GM18508 (cell line): ENCODE measurements around the gene STRADB.
"Not testable (repeated sequence)": the region's sequence is repeated elsewhere in the genome, so short reads cannot be mapped to it uniquely, and the experiment has no call there.

Experiments
- ATAC-seq: cut with Tn5 transposase; IDR thresholded peaks from one replicate; pipeline ENCODE4 v1.9.1; 2021; ENCODE audit warnings: moderate number of reproducible peaks; ENCODE audit not compliant: insufficient read depth, unreplicated experiment

STRADB gene

DNA sequence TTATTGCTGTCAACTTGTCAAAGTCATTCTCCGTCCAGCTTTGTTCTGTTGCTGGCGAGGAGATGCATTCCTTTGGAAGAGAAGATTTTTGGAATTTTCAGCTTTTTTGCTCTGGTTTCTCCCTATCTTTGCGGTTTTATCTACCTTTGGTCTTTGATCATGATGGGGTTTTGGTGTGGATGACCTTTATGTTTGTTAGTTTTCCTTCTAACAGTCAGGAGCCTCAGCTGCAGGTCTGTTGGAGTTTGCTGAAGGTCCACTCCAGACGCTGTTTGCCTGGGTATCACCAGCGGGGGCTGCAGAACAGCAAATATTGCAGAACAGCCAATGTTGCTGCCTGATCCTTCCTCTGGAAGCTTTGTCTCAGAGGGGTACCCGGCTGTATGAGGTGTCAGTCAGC lies 21.7 kb upstream of the STRADB start:
- ATAC-seq, result not testable (repeated sequence)

DNA sequence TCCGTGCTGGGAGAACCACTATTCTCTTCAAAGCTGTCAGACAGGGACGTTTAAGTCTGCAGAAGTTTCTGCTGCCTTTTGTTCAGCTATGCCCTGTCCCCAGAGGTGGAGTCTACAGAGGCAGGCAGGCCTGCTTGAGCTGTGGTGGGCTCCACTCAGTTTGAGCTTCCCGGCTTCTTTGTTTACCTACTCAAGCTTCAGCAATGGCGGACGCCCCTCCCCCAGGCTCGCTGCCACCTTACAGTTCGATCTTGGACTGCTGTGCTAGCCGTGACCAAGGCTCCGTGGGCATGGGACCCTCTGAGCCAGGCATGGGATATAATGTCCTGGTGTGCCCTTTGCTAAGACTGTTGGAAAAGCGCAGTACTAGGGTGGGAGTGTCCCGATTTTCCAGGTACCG lies 21.2 kb upstream of the STRADB start:
- not testable (repeated sequence) for ATAC-seq

DNA sequence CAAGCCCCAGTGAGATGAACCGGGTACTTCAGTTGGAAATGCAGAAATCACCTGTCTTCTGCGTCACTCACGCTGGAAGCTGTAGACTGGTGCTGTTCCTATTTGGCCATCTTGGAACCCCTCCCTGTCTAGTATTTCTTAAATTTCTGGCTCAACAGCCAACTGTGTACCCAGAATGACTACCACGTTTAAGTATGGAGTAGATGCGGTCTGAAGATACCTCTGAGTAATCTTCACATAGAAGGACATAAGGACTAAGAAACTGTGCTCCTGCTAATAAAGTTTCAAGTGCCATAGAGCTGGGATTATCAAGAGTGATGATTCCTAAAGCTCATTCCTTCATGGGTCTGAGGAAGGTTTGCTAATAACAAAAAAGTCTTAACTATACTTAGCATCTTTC lies 20.7 kb upstream of the STRADB start:
- ATAC-seq, result no peak

DNA sequence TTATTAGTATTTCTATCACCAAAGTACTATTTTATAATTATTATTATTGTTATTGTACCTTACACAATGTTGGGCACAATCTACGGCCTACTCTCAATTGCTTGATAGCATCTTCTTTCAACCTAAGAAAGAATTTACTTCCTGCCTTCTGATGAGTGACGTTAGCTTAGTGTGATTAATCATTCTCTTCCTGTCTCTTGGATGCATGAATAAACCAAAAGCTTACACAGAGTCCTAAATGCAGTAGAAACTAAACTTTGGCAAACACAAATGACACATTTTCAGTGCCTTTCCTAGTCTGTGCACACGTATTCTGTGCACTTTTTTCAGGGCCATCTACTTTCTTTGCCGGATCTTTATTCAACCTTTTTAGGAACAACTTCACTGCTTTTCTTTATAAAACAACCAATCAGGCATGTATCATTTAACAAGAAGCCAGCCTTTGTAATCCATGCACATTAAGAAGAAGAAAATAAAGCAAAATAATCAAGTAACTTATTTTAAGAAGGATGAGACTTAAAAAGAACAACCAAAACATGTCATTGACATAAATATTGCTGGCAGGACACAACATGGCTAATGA lies 19.4 kb upstream of the STRADB start:
- ATAC-seq, result no peak

DNA sequence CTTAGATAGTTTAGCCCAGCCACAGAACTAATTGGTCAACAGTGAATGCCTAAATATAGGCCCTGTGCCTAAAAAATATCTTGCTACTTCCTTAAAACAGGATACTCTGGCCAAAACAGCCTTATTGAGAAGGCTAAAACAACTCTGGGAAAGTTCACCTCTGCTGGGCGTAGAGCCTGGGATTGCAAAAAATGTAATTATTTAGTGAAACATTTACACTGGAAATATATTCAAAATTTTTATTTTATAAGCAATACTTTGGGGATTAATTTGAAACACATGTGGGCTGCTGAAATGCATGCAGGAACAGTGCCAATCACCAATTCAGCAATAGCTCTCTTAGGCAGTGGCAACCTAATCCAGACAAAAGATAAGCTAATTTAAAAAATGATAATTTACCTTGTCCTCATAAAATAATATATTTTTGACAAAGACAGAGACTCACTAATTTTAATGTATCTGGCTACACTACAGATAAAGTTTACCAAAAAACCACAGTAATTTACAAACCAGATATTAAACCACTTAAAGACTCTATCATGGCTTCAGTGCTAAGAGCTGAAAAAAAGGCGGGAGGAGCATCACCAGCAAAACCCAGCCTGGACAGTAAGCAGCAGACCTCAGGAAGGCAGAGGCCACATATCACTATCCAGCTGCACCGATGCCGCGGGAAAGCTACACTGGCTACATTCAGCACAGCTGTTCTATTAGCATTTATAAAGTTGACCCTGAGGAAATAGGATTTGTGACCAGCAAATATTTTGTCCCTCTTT lies 18.7 kb upstream of the STRADB start:
- no peak for ATAC-seq

DNA sequence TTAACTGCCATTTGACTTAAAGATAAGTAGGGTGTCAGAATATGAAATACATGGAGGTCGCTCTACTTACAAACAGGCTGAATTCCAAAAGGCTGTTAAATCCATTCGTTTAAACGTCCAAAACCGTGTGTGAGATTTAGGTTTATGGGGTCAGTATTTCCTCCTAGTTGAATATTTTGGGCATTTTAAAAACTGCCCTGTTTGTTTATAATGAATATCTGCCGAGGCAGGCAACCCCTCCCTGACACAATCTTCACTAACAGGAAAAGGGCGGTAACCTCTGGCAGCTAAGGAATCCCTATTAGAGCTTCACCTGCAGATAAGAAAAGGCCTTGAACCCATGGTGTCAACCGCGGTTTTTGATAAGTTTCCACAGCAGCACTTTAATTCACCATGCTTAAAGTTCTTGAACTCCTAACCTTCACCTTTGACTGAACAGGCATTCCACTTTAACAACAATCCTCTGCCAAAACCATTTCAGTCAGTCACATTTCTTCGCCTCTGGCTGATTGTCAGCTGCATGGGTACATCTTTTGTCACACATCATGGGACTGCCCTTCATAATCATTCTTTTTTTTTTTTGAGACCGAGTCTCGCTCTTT lies 18.0 kb upstream of the STRADB start:
- ATAC-seq, result no peak

DNA sequence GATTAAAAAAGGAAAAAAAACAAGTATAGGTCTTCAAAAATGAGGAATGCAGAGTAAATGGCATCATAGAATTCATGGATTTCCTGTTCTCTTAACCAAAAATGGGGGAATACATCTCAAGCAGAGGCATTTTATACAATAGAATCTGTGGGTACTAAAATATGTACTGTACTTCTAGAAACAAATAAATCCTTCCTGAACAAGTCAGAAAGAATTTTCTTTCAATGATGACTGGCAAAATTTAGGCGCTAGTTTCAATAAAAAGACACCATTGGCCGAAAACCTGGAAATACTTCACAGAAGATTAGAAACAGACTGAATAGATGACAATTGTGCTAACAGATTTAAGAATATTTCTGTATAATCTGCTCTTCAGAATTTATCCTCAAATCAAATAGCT lies 15.4 kb upstream of the STRADB start:
- no peak for ATAC-seq

DNA sequence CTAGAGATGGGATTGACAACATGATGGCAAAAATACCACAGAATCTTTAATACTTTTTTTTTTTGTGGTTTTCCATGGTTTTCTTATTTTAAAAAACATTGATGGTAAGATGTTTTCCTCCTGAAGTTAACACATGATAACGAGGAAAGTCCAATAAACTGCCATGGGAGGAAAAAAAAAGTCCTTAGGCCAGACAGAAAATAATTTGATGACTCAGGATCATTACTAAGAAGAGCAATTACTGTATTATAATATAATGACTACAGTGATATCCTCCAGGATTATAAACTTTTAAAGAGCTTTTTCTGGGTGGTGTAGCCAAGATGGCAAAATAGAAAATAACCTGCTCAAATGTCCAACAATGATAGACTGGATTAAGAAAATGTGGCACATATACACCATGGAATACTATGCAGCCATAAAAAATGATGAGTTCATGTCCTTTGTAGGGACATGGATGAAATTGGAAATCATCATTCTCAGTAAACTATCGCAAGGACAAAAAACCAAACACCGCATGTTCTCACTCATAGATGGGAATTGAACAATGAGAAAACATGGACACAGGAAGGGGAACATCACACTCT lies 12.1 kb upstream of the STRADB start:
- not testable (repeated sequence) for ATAC-seq

DNA sequence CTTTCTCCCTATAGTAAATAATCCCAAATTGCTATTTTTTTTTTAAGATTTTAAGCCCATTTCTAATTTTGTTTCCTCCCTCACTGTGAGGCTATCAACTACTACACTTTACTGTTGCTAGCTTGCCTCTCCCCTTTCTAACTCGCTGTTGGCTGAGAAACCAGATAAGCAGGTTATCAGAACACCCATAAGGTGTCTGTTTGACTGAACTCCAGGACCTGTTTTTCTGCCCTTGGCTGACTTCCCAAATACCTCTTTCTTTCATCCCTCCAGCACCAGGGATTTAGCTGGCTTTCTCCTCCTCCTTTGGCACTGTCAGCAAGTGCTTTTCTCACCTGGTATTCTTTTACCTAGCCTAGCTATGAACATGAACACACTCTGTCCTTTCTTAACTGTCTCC lies 11.4 kb upstream of the STRADB start:
- no peak for ATAC-seq

DNA sequence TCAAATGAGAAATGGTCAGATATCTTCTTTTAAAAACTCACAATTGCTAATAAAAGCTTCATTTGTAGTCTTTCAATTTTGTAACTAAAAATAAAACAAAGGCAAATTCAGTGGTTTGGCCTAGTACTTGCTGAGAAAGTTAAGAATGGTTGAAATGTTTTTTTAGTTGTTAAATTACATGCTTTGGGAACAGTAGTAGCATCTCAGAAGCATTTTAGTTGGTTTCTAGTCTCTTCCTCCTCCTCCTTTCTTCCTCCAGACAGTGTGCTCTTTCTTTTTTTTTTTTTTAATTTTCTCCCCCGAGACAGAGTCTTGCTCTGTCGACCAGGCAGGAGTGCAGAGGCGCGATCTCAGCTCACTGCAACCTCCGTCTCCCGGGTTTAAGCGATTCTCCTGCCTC lies 10.1 kb upstream of the STRADB start:
- ATAC-seq, result no peak

DNA sequence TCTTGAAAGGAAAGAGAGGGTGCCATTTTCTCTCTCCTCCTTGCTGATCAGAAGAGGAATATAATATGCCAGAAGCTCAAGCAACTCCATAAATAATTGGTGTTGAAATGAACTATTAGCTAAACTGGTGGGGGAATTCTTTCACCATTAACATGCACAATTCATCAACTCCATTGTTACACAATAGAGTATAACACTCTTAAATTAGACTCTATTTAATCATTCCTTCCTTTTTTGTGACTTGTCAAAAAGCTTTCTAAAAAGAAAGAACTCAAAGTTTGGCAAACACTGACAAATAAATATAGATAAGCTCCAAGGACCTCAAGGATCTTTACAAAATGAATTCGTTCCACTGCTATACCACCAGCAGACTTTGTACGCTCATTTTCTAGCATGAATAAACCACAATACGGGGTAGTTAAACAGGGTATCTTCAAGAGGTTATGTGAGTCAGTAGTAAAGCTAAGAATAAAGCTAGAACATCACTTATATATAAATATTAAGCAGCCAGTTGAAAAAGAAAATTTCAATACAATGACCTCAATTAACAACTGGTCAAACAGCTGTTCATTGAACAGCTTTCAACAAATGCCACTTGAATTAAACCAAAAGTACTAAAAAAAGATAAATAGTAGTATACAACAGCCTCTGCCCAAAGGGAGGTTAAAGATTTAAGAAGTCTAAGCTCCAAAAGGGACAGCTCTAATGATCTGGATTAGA lies 6.6 kb upstream of the STRADB start:
- no peak for ATAC-seq

DNA sequence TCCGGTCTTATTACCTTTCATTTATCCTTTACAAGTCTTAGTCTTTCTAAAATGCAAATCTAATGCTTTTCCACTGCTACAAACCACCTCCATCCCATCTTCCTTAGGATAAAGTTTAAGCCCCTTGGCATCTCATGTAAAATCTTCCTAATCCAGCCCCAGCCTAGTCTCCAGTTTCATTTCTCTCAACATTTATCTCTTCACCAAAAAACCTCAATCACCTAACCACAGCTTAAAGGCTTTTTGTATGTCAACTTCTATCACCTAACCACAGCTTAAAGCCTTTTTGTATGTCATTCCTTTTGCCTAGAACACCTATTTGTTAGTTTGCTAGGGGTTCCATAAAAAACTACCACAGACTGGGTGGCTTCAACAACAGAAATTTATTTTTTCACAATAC lies 4.5 kb upstream of the STRADB start:
- no peak for ATAC-seq

DNA sequence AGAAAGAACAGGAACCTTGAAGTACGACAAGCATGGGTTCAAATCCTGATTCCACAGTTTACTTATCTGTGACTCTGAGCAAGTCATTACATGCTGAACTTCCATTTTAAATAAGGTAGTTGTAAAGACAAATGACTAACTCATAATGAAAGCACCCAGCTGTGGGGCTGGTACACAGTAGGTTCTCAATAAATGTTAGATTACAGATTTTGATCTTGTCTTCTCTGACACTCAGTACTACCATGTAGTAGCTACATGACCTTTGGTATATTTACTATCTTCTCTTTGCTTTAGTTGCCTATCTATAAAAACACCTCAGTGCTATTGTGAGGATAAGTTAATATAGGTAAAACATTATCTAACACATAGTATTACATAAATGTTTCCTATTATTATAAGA lies 3.5 kb upstream of the STRADB start:
- ATAC-seq, result no peak

DNA sequence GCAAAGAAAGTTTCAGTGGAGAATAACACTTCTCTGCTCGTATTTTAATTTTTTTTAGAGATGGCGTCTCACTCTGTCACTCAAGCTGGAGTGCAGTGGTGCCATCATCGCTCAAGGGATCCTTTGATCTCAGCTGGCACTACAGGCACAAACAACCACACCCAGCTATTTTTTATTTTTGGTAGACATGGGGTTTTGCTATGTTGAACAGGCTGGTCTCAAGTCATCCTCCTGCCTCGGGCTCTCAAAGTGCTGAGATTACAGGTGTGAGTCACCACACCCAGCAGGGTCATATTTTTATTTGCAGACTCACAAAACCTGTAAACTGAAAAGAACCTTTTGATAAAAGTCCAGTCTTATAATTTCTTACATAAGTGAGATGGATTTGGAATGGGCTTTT lies 2.8 kb upstream of the STRADB start:
- no peak for ATAC-seq

DNA sequence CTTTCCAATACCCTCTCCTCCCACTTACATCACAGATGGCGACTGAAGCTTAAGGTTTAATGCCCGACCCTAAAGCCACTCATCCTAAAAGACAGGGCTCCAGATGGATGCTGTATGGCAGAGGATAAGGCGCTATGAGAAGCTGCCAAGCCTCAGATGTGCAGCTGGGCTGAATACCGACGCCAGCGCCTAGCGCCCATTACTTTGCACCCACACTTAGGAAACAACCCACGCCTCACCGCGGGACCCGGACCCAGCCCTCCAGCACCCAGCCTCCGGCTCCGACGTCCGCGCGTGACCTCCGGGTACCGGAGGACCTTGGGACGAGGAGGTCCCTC lies 617 bp upstream of the STRADB start:
- ATAC-seq, result no peak

DNA sequence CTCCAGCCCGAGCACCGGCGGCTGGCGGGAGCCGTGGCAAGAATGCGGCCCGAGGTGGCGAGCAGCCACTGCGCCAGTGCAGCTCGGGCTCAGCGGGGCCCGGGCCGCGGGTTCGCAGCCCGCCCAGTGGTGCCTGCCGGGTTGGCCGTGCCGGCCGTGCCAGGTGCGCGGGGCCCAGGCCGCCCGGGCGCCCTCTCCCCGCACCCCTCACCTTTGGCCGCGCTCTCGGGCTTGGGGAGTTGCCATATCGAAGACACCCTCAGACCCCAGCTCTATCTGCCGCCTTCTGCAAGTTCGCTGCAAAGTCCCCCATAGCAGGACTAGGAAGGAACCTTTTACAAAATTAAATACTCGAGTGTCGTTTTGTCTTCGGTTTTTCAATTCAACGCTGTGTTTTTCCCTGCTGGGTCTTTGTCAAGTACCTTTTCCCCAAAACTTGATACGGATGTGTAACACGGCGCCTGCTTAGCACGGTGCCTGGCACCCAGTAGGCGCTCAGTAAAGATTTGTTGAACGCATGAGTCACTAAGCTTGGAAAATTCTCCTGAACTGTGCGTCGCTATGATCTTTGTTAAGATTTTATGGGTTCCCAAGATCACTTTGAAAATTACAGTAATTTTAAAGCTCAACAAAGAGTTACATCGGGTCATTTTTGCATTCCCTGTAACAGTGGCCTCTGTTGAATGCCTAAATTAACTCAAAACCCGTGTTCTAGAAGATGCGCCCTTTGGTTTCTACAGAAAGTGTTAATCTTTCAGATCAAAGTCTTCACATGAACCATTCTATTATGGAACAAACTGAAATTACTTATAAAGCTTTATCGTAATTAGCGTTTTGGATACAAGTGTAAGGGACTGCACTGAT lies 750 bp downstream of the STRADB start:
- ATAC-seq, result no peak

DNA sequence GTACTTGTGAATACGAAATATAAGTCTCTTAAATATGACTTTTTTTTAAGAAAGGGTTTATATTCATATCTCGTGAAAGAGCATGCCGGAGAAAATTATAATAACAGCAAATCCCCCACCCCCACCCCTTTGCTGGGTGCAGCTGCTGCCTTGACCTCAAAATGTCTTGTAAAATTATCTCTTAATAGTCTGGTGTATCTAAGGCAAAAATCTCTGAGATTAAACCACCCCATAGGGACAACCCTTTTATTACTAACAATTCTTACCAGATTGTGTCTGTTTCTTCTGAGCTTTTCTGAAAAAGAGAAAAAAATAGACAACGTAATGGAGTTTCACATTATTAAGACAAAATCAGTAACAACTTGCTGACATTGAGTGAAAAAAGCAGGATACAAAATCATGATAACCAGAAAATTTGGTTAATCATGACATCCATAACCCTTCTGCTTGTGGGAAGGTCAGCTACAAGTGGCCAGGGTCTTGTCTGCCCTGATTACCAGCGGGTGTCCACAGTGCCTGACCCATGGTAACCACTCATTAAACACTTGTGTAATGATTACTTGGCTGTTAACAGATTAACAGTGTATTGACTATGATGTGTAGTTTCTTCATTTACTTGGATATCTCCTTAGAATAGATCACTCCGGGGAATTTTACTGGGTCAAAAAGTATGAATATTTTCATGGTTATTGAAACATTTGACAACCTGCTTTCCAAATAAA lies 1.5 kb downstream of the STRADB start:
- no peak for ATAC-seq

DNA sequence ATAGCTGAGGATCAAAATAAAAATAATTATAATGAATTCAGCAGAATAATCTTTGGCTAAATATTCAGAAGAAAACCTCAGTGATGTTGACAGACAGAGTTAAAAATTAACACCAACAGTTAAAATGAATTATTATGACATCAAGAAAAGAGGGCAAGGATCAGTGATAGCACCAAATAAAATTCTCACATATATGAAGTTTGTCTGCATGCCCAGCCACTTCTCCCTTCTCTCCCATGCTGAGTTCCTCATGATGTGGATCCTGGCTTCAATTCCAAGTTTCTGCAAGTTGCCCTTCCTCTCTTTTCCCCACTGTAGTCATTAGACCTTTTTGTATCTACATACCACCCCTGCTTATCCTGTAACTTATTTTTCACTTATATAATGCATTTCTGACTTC lies 6.8 kb downstream of the STRADB start:
- no peak for ATAC-seq

DNA sequence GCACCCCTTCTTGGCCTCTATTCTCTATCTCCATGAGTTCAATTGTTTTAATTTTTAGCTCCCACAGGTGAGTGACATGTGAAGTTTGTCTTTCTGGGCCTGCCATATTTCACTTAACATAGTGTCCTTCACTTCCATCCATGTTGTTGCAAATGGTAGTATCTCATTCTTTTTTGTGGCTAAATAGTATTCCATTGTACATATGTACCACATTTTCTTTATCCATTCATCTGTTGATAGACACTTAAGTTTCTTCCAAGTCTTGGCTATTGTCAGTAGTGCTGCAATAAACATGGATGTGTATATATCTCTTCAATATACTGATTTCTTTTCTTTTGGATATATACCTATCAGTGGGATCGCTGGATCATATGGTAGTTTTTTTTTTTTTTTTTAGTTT lies 9.0 kb downstream of the STRADB start:
- no peak for ATAC-seq
